Loucy (cell line): ENCODE results near the gene CC2D1B.
A peak's percentile ranks its signal among the peaks of the same experiment; 100 is the strongest.

Experiments
- CTCF ChIP-seq: fragments of 200-600 bp; sonication (generic); conservative IDR thresholded peaks from 2 replicates; pipeline ENCODE4 v1.5.1; 2014; ENCODE audit warnings: mild to moderate bottlenecking, antibody characterized with exemption, low read length
- EZH2phosphoT487 ChIP-seq: fragments of 200-600 bp; IDR thresholded peaks from 2 replicates; pipeline ENCODE4 v1.6.1; 2018; ENCODE audit warnings: antibody characterized with exemption, mild to moderate bottlenecking, moderate library complexity, borderline replicate concordance

- peak; percentile 34 for TF ChIP-seq CTCF
- TF ChIP-seq EZH2phosphoT487: no peak
Observed at GRCh38 chr1:52359676-52360594, 6.1 kb downstream of the CC2D1B start.
